IMR-90 (cell line): Measurements from ENCODE around the gene HDHD2. TPM values are rescaled to one million over a fixed set of nuclear protein-coding genes. Genes with fewer than 3 reads are reported as not detected.

ENCODE experiments used
- ATAC-seq: fragments of 200-7000 bp; cut with Tn5 transposase; 2 replicates; pipeline ENCODE4 v1.9.1; 2020; ENCODE audit warnings: low read depth, mild to moderate bottlenecking, moderate library complexity
- BruUV-seq: library from RNA; stranded (reverse); fragments of 400-500 nt; replicated peaks from 2 replicates; lab custom pipeline; 2021; lab: Mats Ljungman, UMichigan
- CTCF ChIA-PET: fragments of 300-600 bp; formaldehyde crosslinking; extraction: SDS; loops from one replicate; lab custom pipeline; 2021; ENCODE audit warnings: antibody characterized with exemption; lab: Yijun Ruan, JAX
- POLR2A ChIA-PET: fragments of 300-600 bp; sonication (Branson Sonifier 250); formaldehyde crosslinking; loops from one replicate; lab custom pipeline; 2022; ENCODE audit warnings: antibody characterized with exemption; ENCODE audit not compliant: unreplicated experiment; lab: Charles Lee
- DNase-seq: peaks from one replicate; pipeline ENCODE4 v3.0.0; 2013
- H2AFZ ChIP-seq: replicated peaks from 2 replicates; pipeline ENCODE3; 2013; ENCODE audit warnings: low read length, mild to moderate bottlenecking; ENCODE audit not compliant: poor library complexity
- H2AK5ac ChIP-seq: 2 replicates; pipeline ENCODE4 v1.6.1; 2013; ENCODE audit warnings: low read depth, low read length, inconsistent platforms
- H2AK9ac ChIP-seq: replicated peaks from 2 replicates; pipeline ENCODE3; 2013; ENCODE audit warnings: mild to moderate bottlenecking, low read depth, low read length, moderate library complexity; ENCODE audit not compliant: poor library complexity
- H2BK120ac ChIP-seq: 2 replicates; pipeline ENCODE4 v1.6.1; 2013; ENCODE audit warnings: low read depth, low read length, inconsistent platforms
- H2BK15ac ChIP-seq: 3 replicates; pipeline ENCODE4 v1.6.1; 2013; ENCODE audit warnings: low read depth, low read length, inconsistent platforms
- H2BK20ac ChIP-seq: 2 replicates; pipeline ENCODE4 v1.6.1; 2013; ENCODE audit warnings: low read depth, mild to moderate bottlenecking, inconsistent platforms, low read length, moderate library complexity
- H2BK5ac ChIP-seq: 2 replicates; pipeline ENCODE4 v1.6.1; 2013; ENCODE audit warnings: mild to moderate bottlenecking, low read depth, low read length, inconsistent platforms; ENCODE audit not compliant: poor library complexity, severe bottlenecking
- H3K14ac ChIP-seq: replicated peaks from 2 replicates; pipeline ENCODE4 v1.6.1; 2013; ENCODE audit warnings: low read depth, low read length, inconsistent platforms
- H3K18ac ChIP-seq: 2 replicates; pipeline ENCODE4 v1.6.1; 2013; ENCODE audit warnings: low read depth, low read length, control low read depth
- H3K23ac ChIP-seq: 2 replicates; pipeline ENCODE4 v1.6.1; 2013; ENCODE audit warnings: low read depth, low read length, inconsistent platforms
- H3K27ac ChIP-seq: 2 replicates; pipeline ENCODE4 v1.5.1; 2013; ENCODE audit warnings: mild to moderate bottlenecking, control low read depth, low read length; ENCODE audit not compliant: insufficient read depth
- H3K27me3 ChIP-seq: 2 replicates; pipeline ENCODE4 v1.6.1; 2013; ENCODE audit warnings: low read length; ENCODE audit not compliant: control insufficient read depth, insufficient read depth
- H3K36me3 ChIP-seq: 2 replicates; pipeline ENCODE4 v1.6.1; 2013; ENCODE audit warnings: low read length, mixed read lengths; ENCODE audit not compliant: control insufficient read depth, insufficient read depth
- H3K4ac ChIP-seq: 2 replicates; pipeline ENCODE4 v1.6.1; 2013; ENCODE audit warnings: low read depth, low read length, inconsistent platforms
- H3K4me1 ChIP-seq: 2 replicates; pipeline ENCODE4 v1.6.1; 2013; ENCODE audit warnings: low read length, mixed read lengths; ENCODE audit not compliant: control insufficient read depth, insufficient read depth
- H3K4me2 ChIP-seq: 2 replicates; pipeline ENCODE4 v1.6.1; 2013; ENCODE audit warnings: low read depth, mild to moderate bottlenecking, control low read depth, low read length, moderate library complexity
- H3K4me3 ChIP-seq: 2 replicates; pipeline ENCODE4 v1.5.1; 2013; ENCODE audit warnings: low read depth, mild to moderate bottlenecking, control low read depth, low read length, moderate library complexity; ENCODE audit not compliant: insufficient read depth
- H3K56ac ChIP-seq: 2 replicates; pipeline ENCODE4 v1.6.1; 2013; ENCODE audit warnings: low read length, inconsistent platforms; ENCODE audit not compliant: insufficient read depth; ENCODE audit errors: extremely low read depth
- H3K79me1 ChIP-seq, 2 experiments: 2 replicates each; pipeline ENCODE4 v1.6.1; 2013; ENCODE audit warnings: low read length in 2 of 2, inconsistent platforms in 1 of 2, low read depth in 1 of 2
- H3K9ac ChIP-seq: 2 replicates; pipeline ENCODE4 v1.6.1; 2013; ENCODE audit warnings: low read depth, low read length, control low read depth
- H3K9me1 ChIP-seq: 2 replicates; pipeline ENCODE4 v1.6.1; 2013; ENCODE audit warnings: low read length, inconsistent platforms; ENCODE audit not compliant: insufficient read depth
- H3K9me3 ChIP-seq: 2 replicates; pipeline ENCODE4 v1.6.1; 2013; ENCODE audit warnings: low read length; ENCODE audit not compliant: control insufficient read depth, insufficient read depth
- H4K20me1 ChIP-seq: 2 replicates; pipeline ENCODE4 v1.6.1; 2013; ENCODE audit warnings: low read length, inconsistent platforms; ENCODE audit not compliant: insufficient read depth
- H4K5ac ChIP-seq: 2 replicates; pipeline ENCODE4 v1.6.1; 2013; ENCODE audit warnings: mild to moderate bottlenecking, low read depth, low read length, control low read depth
- H4K8ac ChIP-seq, 2 experiments: 2 replicates each; pipeline ENCODE4 v1.6.1; 2013; ENCODE audit warnings: low read depth in 2 of 2, low read length in 2 of 2, control low read depth in 1 of 2, inconsistent platforms in 1 of 2
- H4K91ac ChIP-seq: 2 replicates; pipeline ENCODE4 v1.6.1; 2013; ENCODE audit warnings: low read depth, low read length, inconsistent platforms; ENCODE audit not compliant: insufficient read depth
- BHLHE40 ChIP-seq: fragments of 150-350 bp; IDR thresholded peaks from 2 replicates; pipeline ENCODE4 v1.6.1; 2016; ENCODE audit warnings: mild to moderate bottlenecking, low read depth, low read length
- CEBPB ChIP-seq: IDR thresholded peaks from 2 replicates; pipeline ENCODE4 v1.6.1; 2012; ENCODE audit warnings: low read depth, low read length, improper control_type of control experiment
- CTCF ChIP-seq: conservative IDR thresholded peaks from 2 replicates; pipeline ENCODE4 v1.5.1; 2012; ENCODE audit warnings: mild to moderate bottlenecking, low read depth, low read length, improper control_type of control experiment
- ELK1 ChIP-seq: fragments of 150-350 bp; IDR thresholded peaks from 2 replicates; pipeline ENCODE4 v1.6.1; 2016; ENCODE audit warnings: low read depth, mild to moderate bottlenecking, low read length, moderate library complexity, borderline replicate concordance
- FOS ChIP-seq: fragments of 150-350 bp; IDR thresholded peaks from 2 replicates; pipeline ENCODE4 v1.6.1; 2016; ENCODE audit warnings: low read depth, low read length
- MAZ ChIP-seq: IDR thresholded peaks from 2 replicates; pipeline ENCODE4 v1.6.1; 2012; ENCODE audit warnings: low read depth, mild to moderate bottlenecking, low read length, improper control_type of control experiment, moderate library complexity, borderline replicate concordance
- NFE2L2 ChIP-seq: fragments of 150-350 bp; IDR thresholded peaks from 2 replicates; pipeline ENCODE4 v1.6.1; 2016; ENCODE audit warnings: low read depth, mild to moderate bottlenecking, low read length
- RCOR1 ChIP-seq: IDR thresholded peaks from 2 replicates; pipeline ENCODE4 v1.6.1; 2012; ENCODE audit warnings: mild to moderate bottlenecking, low read length, improper control_type of control experiment; ENCODE audit not compliant: insufficient replicate concordance
- WGBS, 2 experiments: methylation state at CpG; one replicate each; pipeline versions ENCODE4 v1.1.5 to v1.1.7; 2013; ENCODE audit warnings: missing lambda C conversion rate in 2 of 2; ENCODE audit not compliant: insufficient read length in 1 of 2; ENCODE audit errors: extremely low coverage in 2 of 2; 5-methylcytosine and 5-hydroxymethylcytosine counted together
- dilution Hi-C: fragments of 300-500 bp; cut with HindIII; formaldehyde crosslinking; loops from one replicate; pipeline ENCODE4 v1.14.3; 2018; ENCODE audit warnings: low sequenced_read_pairs; ENCODE audit not compliant: unreplicated experiment
- in situ Hi-C: fragments of 300-500 bp; cut with MboI; formaldehyde crosslinking; loops from 3 replicates; pipeline ENCODE4 v1.14.3; 2019; ENCODE audit warnings: low sequenced_read_pairs, inconsistent platforms, mixed read lengths
- intact Hi-C: fragments of 100-400 bp; cut with micrococcal nuclease; formaldehyde crosslinking; loops from 2 replicates; pipeline ENCODE4 v1.10.0; 2022
- polyA plus RNA-seq, 3 experiments: library from polyadenylated mRNA; depleted of rRNA; stranded (reverse); fragments of >200 nt; gene quantifications; 2 replicates each; pipeline ENCODE4 v1.2.3, GENCODE V29; 2012; ENCODE audit warnings: low replicate concordance in 1 of 3
- total RNA-seq: library from RNA; depleted of rRNA; stranded (reverse); fragments of >200 nt; gene quantifications from 2 replicates; pipeline ENCODE4 v1.2.3, GENCODE V29; 2012

The HDHD2 gene
- total and polyA plus RNA-seq, 2 of the 4 experiments (the other 2 are of a cell fraction) = 7.2 to 18.6 TPM

- Histone ChIP-seq H3K23ac (no peak overlapping the region), H2BK5ac (no peak overlapping the region), H2BK20ac (no peak overlapping the region), H3K4me3 (no peak overlapping the region), H4K20me1 (peaks cover 64% of the 10 kb centered on the region), H3K18ac (no peak overlapping the region), H2AFZ (no peak overlapping the region), H3K9ac (peak overlapping the region; percentile 23; the same call in 1 of the 2 replicates), H3K14ac (no peak overlapping the region), H3K9me3 (no peaks in the 10 kb centered on the region), H2AK5ac (no peak overlapping the region), H3K27ac (no peak overlapping the region), H4K5ac (no peak overlapping the region), H2BK120ac (no peak overlapping the region), H3K27me3 (no peaks in the 10 kb centered on the region), H3K36me3 (peaks cover 2% of the 10 kb centered on the region), H4K91ac (no peak overlapping the region), H3K4me1 (peaks cover 2% of the 10 kb centered on the region; the same call in 1 of the 2 replicates), H3K79me1 (peaks cover 12 to 61% of the 10 kb centered on the region in 2 experiments), H3K9me1 (peaks cover 8% of the 10 kb centered on the region; the same call in 1 of the 2 replicates), H2AK9ac (no peak overlapping the region), H3K4me2 (peak overlapping the region; percentile 86), H3K56ac (no peak overlapping the region), H3K4ac (no peak overlapping the region), H4K8ac (no peak overlapping the region), H2BK15ac (no peak overlapping the region)
- CTCF ChIA-PET = no interaction called here
- dilution Hi-C loops = no loop called here
- no CpG with 5 or more reads among the region's 5 CpGs for WGBS, 2 experiments
- intact Hi-C loops = no loop called here
- in situ Hi-C loops = no loop called here
- peak; percentile 87 for DNase-seq
- TF ChIP-seq CEBPB (peak; percentile 74), MAZ (no peak), FOS (peak; percentile 45; the same call in 1 of the 2 replicates), ELK1 (no peak), NFE2L2 (no peak), RCOR1 (no peak), BHLHE40 (no peak), CTCF (no peak)
- no TSS peak for BruUV-seq
- peak; percentile 93 for ATAC-seq
- POLR2A ChIA-PET = no interaction called here
Observed at GRCh38 chr18:47163241-47163640, 12.9 kb upstream of the HDHD2 start.
